Measurements from ENCODE around the gene HSPH1.

DNA sequence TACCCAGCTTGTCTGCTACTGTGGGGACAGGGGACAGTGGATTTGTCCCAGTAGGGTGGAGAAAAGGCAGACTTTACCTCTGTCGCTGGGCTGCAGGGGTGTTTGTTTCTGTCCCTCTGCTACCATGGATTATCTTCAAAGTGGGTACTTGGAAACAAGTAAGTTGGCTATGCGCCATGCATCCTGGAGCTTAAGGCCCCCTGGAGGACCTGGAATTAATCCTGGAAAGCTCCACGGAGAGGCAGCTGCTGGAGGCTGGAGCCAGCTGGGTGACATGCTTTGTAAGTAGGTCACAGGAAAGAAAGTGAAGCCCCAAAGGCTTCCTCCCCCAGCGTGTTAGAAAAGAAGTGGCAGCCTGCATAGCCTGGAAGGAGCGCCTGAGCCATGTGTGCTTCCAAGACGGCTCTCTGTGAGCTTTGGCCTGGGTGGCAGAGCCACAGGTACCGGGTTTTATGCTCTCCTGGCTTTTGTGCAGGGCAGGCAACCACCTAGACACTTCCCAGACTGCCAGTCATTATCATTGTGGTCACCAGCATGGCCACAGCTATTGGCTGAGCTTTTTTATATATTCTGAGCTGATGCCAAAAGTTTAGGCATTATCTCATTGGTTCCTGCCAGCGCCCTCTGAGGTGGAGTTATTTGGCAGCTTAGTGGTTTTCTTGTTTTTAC lies 47.6 kb upstream of the HSPH1 start:
- TF ChIP-seq POLR2A (IDR thresholded peaks at IDR 0.05) = no peak
- no peak for TF ChIP-seq POLR2AphosphoS5 (IDR thresholded peaks at IDR 0.05)
